Panc1 (cell line): ENCODE measurements around the gene CHEK2. TPM values are rescaled to one million over a fixed set of nuclear protein-coding genes. Genes with fewer than 3 reads are reported as not detected.

ENCODE experiments used
- ATAC-seq: fragments of 200-7000 bp; cut with Tn5 transposase; 2 replicates; pipeline ENCODE4 v1.9.1; 2020; ENCODE audit warnings: mild to moderate bottlenecking, moderate library complexity
- BruUV-seq: library from RNA; stranded (reverse); fragments of 400-500 nt; replicated peaks from 2 replicates; lab custom pipeline; 2021; lab: Mats Ljungman, UMichigan
- CTCF ChIA-PET: fragments of 300-600 bp; sonication (Branson Sonifier 250); formaldehyde crosslinking; loops from one replicate; lab custom pipeline; 2022; ENCODE audit warnings: antibody characterized with exemption; lab: Charles Lee
- POLR2A ChIA-PET: fragments of 300-600 bp; sonication (Branson Sonifier 250); formaldehyde crosslinking; loops from one replicate; lab custom pipeline; 2022; ENCODE audit warnings: antibody characterized with exemption; lab: Charles Lee
- DNase-seq: peaks from one replicate; pipeline ENCODE4 v3.0.0-alpha.2; 2010; ENCODE audit warnings: low read depth, low spot score
- H3K27ac ChIP-seq: 2 replicates; pipeline ENCODE4 v1.5.1; 2011; ENCODE audit warnings: mild to moderate bottlenecking, low read length, inconsistent platforms
- H3K27me3 ChIP-seq: fragments of 200-500 bp; sonication (Bioruptor generic); 2 replicates; pipeline ENCODE4 v1.6.0; 2014; ENCODE audit warnings: low read length, inconsistent platforms; ENCODE audit not compliant: control insufficient read depth, insufficient read depth
- H3K36me3 ChIP-seq: fragments of 200-500 bp; sonication (Bioruptor generic); 2 replicates; pipeline ENCODE4 v1.5.1; 2014; ENCODE audit warnings: inconsistent platforms, mild to moderate bottlenecking, low read length, moderate library complexity; ENCODE audit not compliant: control insufficient read depth, insufficient read depth
- H3K4me1 ChIP-seq: 2 replicates; pipeline ENCODE4 v1.5.1; 2011; ENCODE audit warnings: inconsistent platforms, mild to moderate bottlenecking, low read length, moderate library complexity; ENCODE audit not compliant: control insufficient read depth, insufficient read depth
- H3K4me3 ChIP-seq, 2 experiments: 2 replicates each; pipeline ENCODE4 v1.5.1; 2011 to 2012; ENCODE audit warnings: low read depth in 2 of 2, low read length in 2 of 2, mild to moderate bottlenecking in 2 of 2, inconsistent platforms in 1 of 2, moderate library complexity in 1 of 2
- H3K9me3 ChIP-seq: fragments of 200-500 bp; sonication (Bioruptor generic); 2 replicates; pipeline ENCODE4 v1.5.1; 2014; ENCODE audit warnings: low read depth, mild to moderate bottlenecking, inconsistent platforms, low read length, moderate library complexity; ENCODE audit not compliant: control insufficient read depth, insufficient read depth
- POLR2AphosphoS5 ChIP-seq: IDR thresholded peaks from 2 replicates; pipeline ENCODE4 v1.6.1; 2012; ENCODE audit warnings: mild to moderate bottlenecking, low read depth, low read length, moderate library complexity
- SIN3A ChIP-seq: IDR thresholded peaks from 2 replicates; pipeline ENCODE4 v1.6.1; 2012; ENCODE audit warnings: low read depth, mild to moderate bottlenecking, low read length, moderate library complexity, borderline replicate concordance; ENCODE audit not compliant: insufficient read depth
- TCF7L2 ChIP-seq: IDR thresholded peaks from 2 replicates; pipeline ENCODE4 v1.6.1; 2011; ENCODE audit warnings: mild to moderate bottlenecking, low read depth, low read length, inconsistent platforms
- in situ Hi-C: cut with HindIII; loops from 2 replicates; pipeline ENCODE4 v1.10.0; 2016; ENCODE audit warnings: low sequenced_read_pairs, low pct_unique_long_range_greater_than_20kb
- intact Hi-C: fragments of 100-400 bp; cut with micrococcal nuclease; formaldehyde crosslinking; loops from one replicate; pipeline ENCODE4 v1.10.0; 2022; ENCODE audit not compliant: unreplicated experiment
- total RNA-seq: library from RNA; stranded (reverse); gene quantifications from one replicate; pipeline ENCODE4 v1.2.1, GENCODE V29; 2021; ENCODE audit not compliant: unreplicated experiment
- TF ChIP-seq, protein P1 (sequence below): fragments of 450-650 bp; IDR thresholded peaks from 2 replicates; pipeline ENCODE4 v1.5.1; 2017; ENCODE audit warnings: mild to moderate bottlenecking
- TF ChIP-seq, protein P2 (sequence below), 2 experiments: IDR thresholded peaks; 2 replicates each; pipeline ENCODE4 v1.6.1; 2011 to 2012; ENCODE audit warnings: low read depth in 2 of 2, control low read depth in 1 of 2, low read length in 1 of 2, mild to moderate bottlenecking in 1 of 2, moderate library complexity in 1 of 2; ENCODE audit not compliant: insufficient read depth in 1 of 2

CHEK2 gene
- total RNA-seq, 1 experiment from 2014 or later, result 29.5 TPM

DNA sequence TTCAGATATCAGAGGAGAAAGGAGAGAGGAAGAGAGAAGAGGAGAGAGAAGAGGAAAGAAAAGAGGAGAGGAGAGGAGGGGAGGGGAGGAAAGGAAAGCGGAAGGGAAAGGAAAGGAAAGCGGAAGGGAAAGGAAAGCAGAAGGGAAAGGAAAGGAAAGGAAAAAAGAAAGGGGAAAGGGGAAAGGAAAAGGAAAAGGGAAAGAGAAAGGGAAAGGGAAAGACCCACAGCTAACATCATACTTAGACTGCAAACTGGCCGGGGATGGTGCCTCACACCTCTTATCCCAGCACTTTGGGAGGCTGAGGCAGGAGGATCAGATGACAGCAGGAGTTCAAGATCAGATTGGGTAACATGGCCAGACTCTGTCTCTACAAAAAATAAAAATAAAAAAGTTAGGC, 11.4 kb downstream of the CHEK2 start:
- Histone ChIP-seq H3K4me1 (no peaks in the 10 kb centered on the region), H3K9me3 (no peaks in the 10 kb centered on the region), H3K36me3 (no peaks in the 10 kb centered on the region; the same call in 1 of the 2 replicates), H3K27ac (no peak overlapping the region), H3K27me3 (no peaks in the 10 kb centered on the region), H3K4me3 (no peak overlapping the region)
- DNase-seq (no peak), ATAC-seq (no peak)
- ChIA-PET CTCF (no interaction called here), POLR2A (no interaction called here)
- intact Hi-C loops, result no loop called here
- in situ Hi-C loops, result no loop called here
- no TSS peak for BruUV-seq
- TF ChIP-seq, protein P1, sequence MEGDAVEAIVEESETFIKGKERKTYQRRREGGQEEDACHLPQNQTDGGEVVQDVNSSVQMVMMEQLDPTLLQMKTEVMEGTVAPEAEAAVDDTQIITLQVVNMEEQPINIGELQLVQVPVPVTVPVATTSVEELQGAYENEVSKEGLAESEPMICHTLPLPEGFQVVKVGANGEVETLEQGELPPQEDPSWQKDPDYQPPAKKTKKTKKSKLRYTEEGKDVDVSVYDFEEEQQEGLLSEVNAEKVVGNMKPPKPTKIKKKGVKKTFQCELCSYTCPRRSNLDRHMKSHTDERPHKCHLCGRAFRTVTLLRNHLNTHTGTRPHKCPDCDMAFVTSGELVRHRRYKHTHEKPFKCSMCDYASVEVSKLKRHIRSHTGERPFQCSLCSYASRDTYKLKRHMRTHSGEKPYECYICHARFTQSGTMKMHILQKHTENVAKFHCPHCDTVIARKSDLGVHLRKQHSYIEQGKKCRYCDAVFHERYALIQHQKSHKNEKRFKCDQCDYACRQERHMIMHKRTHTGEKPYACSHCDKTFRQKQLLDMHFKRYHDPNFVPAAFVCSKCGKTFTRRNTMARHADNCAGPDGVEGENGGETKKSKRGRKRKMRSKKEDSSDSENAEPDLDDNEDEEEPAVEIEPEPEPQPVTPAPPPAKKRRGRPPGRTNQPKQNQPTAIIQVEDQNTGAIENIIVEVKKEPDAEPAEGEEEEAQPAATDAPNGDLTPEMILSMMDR, result no peak
- TF ChIP-seq, protein P2, sequence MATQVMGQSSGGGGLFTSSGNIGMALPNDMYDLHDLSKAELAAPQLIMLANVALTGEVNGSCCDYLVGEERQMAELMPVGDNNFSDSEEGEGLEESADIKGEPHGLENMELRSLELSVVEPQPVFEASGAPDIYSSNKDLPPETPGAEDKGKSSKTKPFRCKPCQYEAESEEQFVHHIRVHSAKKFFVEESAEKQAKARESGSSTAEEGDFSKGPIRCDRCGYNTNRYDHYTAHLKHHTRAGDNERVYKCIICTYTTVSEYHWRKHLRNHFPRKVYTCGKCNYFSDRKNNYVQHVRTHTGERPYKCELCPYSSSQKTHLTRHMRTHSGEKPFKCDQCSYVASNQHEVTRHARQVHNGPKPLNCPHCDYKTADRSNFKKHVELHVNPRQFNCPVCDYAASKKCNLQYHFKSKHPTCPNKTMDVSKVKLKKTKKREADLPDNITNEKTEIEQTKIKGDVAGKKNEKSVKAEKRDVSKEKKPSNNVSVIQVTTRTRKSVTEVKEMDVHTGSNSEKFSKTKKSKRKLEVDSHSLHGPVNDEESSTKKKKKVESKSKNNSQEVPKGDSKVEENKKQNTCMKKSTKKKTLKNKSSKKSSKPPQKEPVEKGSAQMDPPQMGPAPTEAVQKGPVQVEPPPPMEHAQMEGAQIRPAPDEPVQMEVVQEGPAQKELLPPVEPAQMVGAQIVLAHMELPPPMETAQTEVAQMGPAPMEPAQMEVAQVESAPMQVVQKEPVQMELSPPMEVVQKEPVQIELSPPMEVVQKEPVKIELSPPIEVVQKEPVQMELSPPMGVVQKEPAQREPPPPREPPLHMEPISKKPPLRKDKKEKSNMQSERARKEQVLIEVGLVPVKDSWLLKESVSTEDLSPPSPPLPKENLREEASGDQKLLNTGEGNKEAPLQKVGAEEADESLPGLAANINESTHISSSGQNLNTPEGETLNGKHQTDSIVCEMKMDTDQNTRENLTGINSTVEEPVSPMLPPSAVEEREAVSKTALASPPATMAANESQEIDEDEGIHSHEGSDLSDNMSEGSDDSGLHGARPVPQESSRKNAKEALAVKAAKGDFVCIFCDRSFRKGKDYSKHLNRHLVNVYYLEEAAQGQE (IDR thresholded peaks at IDR 0.05; ENCODE audit: insufficient read depth in 1 of 2, low read depth in 2 of 2, low read length in 1 of 2), result no peak

DNA sequence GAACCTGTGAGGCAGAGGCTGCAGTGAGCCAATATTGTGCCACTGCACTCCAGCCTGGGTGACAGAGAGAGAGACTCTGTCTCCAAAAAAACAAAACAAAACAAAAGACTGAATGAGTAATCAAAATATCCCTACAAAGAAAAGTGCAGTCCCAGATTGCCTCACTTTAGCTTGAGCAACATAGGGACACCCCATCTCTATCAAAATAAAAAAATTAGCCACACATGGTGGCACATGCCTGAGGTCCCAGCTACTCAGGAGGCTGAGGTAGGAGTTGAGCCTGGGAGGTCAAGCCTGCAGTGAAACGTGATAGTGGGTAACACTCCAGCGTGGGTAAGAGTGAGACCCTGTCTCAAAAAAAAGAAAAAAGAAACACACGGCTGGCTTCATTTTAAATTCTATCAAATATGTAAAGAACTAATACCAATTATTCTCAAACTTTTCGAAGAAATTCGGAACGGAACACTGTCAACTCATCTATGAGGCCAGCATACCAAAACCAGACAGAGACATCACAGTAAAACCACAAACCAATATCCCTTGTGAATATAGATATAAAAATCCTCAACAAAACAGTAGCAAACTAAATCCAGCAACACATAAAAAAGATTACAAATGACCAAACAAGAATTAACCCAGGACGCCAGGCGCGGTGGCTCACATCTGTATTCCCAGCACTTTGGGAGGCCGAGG, 12.9 kb downstream of the CHEK2 start:
- BruUV-seq, result no TSS peak
- ChIA-PET POLR2A (no interaction called here), CTCF (no interaction called here)
- TF ChIP-seq TCF7L2 (no peak), SIN3A (no peak), POLR2AphosphoS5 (no peak)
- TF ChIP-seq, protein P2 (IDR thresholded peaks at IDR 0.05; ENCODE audit: insufficient read depth in 1 of 2, low read depth in 2 of 2, low read length in 1 of 2), result no peak
- TF ChIP-seq, protein P1, result no peak
- no peaks in the 10 kb centered on the region for H3K9me3 ChIP-seq
- intact Hi-C loops (no loop called here), in situ Hi-C loops (no loop called here)
- H3K36me3 ChIP-seq, result no peaks in the 10 kb centered on the region
- H3K4me1 ChIP-seq, result no peaks in the 10 kb centered on the region
- no peak for DNase-seq
- H3K27ac ChIP-seq, result no peak overlapping the region
- H3K27me3 ChIP-seq, result no peaks in the 10 kb centered on the region
- H3K4me3 ChIP-seq, result no peak overlapping the region
- ATAC-seq, result no peak
